NOMO-1 treated with dmso at 0.1 percent for 144 hours (cell line): ENCODE measurements around the gene LPP.

Source experiments
- DNase-seq: peaks from one replicate; lab custom pipeline; 2025; ENCODE audit not compliant: unreplicated experiment; lab: John Stamatoyannopoulos, UW

The LPP gene

DNA sequence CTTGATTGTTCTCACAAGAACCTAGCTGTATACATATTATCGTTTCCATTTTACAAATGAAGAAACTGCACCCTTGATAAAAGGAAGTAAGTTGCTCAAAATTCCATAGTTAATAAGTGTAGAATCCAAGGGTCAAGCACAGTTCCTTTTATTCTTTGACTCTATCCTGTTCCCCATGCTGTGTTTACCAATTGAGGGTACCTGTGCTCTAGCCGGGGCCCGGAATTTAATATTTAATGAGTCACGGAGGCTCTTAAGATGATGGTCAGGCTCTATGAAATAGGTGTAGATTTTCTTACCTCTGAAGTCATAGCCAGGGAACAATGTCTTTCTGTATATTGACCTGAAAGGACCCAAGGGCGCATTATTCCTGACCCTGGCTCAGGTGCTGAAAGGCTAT lies 65.2 kb downstream of the LPP start:
- no peak for DNase-seq

DNA sequence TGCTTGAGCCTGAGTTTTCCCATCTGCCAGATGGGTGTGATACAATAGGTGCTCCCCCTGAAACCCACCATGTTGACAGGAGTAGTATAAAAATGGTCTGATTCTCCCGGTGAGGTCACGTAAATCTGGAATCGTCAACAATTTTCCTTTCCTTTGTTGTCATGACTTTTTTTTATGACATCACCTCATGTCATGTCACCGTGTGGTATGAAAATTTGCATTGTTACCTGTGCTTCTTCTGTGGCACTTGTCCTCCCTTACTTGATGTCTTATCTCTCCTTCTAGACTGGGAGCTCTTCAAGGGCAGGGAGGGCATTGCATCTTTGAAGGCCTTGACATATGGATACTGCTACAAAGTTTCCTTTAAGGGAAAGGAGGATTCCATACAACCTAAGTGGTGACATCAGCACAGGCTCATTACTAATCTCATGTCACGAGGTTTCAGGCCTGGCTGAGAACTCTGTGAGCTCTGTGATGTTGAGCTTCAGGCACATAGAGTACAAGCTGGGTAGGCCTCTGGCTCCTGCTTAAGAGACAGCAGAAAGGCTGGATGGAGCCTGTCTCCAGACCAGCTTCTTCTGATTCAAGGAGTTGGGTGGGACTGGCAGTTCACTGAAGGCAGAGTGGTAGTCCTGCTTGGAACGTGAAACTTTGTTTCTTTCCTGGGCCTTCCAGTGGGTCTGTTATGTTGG lies 66.3 kb downstream of the LPP start:
- no peak for DNase-seq

DNA sequence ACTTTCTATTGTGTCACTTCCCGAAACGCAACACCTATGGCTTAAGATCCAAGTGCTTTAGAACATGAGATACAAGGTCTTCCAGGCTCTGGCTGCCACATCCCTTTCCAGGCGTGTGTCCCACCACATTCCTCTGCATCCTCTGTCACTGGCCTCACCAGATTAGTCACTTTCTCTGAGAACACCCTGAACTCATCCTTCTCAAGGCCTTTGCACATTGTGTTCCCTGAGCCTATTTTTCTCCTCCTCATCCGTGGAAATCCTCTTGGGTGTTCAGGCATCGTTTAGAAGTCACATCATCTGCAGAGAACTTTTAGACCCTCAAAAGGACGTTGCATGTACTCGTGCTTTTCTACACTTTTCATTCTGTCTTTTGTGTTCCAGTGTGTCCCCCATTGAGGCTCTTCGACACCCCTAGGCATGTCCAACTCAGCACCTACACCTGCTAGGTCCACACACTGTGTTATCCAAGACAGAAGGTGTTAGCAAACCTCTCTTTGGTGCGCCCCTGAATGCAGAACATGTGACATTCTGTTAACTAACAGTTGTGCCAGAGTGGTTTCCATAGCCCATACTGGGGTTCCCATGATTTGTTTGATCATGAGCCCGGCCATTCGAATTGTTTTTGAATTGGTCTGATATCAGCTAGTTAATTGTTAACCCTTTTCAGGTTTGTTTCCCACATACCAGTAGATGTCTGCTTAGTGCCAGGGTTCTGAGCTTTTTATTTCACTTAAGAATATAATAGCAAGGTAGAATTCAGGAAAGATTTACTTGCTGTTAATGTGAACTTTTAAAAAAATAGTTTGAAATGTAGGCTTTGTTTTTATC lies 67.2 kb downstream of the LPP start:
- DNase-seq = no peak

DNA sequence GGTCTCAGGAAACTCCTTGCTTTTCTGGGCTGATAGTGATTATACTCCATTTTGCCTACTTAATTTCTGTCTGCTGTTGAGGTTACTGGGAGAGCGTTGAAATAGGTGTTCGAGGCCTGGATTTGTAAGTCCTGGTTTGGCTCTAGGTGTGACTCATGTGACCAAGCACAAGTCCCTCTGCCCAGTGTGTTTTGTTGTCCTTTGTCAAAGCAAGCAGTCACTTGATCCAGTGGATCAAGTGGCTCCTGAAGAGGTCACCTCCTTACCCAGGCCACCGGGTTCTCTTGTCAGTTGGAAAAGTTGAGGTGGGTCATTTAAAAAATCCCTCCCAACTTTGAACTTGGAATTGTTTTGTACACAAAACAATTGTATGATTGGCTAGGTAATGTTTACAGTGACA lies 70.0 kb downstream of the LPP start:
- DNase-seq = no peak

DNA sequence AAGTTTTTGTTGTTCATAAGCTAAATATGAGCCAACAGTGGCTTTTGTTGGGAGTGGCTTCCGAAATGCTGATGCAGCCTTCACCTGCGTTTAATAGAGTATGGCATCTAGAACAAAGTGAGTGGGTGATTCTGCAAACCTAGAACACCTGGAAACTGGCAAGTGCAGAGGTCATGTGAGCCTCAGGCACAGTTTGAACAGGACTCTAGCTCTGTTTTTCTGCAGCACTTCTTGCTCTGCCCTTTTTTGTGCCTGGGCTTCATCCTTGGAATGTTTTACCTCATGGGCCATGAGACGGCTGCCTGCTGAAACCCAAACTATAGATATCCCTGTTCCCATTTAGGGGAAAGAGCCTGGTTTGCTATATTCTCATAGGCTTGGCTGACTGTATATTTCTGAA lies 73.5 kb downstream of the LPP start:
- DNase-seq = no peak

DNA sequence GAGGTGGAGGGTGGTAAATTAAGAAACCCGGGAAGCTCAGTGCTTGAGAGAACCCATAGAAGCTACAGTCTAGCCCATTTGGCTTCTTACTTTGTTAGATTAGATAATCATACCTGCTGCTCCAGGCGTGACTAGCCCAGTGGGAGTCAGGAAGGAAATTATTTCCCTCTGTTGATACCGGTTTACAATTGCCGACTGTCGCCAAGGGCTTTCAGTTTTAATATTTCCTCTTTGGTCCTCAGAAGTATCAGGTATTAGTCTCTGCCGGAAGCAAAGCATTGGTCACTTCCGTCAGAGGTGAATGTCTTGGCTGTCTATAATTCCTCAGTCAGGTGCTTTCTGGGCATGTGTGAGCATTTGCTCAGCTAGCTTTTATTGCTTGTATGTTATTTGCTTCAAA lies 75.2 kb downstream of the LPP start:
- DNase-seq = no peak

DNA sequence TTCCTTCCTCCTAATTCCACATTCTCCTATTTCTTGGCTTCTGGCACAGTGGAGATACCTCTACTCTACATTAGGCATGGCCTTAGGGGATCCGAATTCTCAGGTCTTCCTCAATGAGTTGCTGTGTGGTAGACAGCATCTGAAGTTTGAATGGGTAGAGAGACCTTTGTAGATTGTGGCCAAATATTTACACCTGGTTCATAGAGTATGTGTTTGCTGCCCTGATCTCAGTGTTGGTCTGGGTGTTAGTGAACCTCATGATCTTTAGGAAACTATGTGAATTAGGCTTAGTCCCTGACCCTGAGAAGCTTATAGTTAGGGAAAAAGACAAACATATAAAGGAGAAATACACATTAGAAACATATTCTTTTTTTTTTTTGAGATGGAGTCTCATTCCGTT lies 75.8 kb downstream of the LPP start:
- DNase-seq = no peak

DNA sequence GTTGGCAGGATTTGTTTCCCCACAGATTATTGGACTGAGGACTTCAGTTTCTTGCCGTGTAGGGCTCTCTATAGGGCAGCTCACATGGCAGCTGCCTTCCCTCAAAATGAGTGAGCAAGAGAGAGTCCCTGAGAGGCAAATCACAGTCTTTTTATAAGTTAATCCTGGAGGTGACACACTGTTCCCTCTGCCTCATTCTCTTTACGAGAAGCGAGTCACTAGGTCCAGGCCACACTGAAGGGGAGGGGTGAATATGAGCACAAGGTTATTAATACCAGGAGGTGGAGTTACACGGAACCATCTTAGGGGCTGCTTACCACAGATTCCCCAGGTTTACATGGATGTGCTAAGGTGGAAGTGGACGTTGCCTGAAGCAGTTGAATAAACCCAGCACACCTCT lies 77.0 kb downstream of the LPP start:
- no peak for DNase-seq

DNA sequence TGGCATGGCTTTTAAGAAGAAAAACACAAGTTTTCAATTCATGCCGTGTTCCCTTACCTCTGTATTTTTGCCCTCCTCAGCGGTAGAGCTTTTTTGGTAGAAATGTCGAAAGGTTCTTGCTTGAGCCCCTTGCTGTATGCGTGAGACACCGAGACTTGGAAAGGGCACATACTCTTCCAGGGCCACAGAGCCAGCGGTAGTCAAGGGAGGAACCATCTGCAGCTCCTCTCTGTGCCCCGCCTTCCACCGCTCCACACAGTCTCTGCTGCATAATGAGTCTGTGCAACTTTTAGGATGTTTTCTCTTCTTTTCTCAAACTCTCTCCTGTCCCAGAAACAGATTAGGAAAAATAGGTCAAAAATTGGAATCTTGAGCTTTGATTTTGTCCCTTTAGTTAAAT lies 77.5 kb downstream of the LPP start:
- no peak for DNase-seq

DNA sequence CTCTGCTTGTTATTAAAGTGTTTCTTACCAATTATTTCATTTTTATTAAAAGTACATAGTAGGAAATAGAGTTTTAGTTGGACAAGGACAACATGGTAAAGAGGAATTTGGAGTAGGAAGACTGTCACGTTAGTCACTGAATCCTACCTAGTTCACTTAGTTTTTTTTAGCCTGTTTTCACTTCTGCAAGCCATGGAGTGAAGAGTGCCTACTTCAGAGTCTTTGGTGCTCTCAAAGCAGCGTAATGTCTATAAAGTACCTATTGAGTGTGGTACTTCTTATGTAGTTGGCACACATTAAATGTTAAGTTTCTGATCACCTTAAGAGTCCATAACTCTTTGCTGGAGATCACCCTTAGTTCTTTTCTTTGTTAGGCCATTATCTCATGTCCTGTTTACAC lies 78.7 kb downstream of the LPP start:
- DNase-seq = no peak

DNA sequence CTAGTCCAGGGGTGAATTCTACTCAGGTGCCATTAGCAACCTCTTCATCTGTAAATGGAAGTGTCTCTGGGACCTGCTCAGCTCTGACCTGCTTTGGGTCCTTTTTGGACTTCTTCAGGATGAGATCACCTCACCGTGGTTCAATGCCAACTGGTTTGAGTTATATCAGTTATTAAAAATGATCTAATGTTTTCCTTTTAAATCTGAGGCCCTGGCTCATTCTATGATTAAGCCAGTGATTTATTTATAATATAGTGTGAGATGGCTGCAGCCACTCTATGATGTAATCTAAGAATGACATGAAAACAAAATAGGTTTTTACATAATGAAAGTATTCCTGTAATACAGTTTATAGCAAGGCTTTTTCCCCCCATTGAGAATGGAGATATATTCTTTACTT lies 79.4 kb downstream of the LPP start:
- no peak for DNase-seq

DNA sequence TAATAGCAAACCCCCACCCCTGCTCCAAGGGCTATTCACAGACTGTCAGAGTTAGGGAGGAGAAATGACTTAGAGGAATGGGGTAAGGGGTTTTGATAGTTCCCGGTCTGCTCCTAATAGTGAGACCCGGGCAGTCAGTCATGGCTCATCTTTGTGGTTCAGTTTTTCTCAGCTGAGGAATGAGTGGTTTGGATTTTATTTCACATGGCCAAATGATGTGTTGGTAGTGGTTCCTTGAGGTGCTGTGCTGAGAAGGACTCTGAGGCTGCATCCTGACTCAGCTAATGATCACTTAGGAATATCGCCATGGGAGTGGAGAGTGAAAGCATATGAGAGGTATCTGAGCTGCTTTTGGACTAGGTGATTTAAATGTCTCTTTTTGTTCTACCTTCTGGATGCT lies 80.2 kb downstream of the LPP start:
- no peak for DNase-seq

DNA sequence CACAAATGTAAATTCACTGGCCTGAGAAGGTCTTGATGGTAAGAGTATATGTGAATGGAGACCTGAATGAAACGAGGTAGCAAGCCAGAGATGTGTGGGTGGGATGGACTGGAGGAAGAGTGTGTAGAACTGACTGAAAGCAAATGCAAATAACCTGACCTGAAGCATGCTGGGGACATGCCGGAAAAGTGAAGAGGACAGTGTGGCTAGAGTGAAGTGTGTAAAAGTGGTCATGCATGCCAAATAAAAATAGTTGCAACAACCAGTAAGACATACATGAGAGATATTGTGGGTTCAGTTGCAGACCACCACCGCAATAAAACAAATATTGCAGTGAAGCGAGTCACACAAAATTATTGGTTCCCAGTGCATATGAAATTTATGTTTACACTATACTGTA lies 82.3 kb downstream of the LPP start:
- DNase-seq = no peak

DNA sequence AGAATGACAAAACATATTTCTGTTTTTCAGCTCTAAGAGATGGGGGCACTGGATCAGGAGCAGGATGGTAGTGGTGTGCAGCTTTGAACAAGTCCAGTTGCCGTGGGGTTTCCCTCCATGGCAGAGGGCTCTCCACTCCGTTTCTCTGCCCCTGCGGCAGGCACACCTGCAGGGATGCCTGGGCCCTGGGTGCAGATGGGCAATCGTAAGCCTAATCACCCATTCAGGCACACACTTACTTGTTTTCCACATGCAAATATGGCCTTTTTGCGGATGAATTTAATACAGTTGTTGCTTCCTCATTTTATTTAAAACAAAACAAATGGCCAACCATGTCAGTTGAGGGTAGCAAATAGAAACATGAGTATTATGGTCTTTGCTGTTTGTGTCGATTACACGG lies 85.1 kb downstream of the LPP start:
- DNase-seq = no peak

DNA sequence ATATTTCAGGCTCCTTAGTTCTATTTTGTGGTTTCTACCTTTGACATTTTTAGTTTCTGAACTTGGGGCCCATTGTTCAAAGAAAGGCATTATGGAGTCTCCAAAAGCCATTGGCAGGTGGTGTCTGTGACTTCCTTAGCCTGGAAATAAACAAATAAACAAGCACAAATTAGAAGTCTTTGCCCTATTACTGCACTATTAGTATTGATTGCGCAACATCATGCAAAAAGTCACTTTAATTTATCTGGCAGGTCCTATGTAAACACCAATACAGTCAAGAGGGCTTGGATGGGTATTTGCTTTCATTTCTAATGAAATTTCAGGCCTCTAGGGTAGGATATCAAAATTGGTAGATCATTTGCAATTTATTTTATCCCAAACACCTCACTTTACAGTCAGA lies 85.6 kb downstream of the LPP start:
- DNase-seq = no peak

DNA sequence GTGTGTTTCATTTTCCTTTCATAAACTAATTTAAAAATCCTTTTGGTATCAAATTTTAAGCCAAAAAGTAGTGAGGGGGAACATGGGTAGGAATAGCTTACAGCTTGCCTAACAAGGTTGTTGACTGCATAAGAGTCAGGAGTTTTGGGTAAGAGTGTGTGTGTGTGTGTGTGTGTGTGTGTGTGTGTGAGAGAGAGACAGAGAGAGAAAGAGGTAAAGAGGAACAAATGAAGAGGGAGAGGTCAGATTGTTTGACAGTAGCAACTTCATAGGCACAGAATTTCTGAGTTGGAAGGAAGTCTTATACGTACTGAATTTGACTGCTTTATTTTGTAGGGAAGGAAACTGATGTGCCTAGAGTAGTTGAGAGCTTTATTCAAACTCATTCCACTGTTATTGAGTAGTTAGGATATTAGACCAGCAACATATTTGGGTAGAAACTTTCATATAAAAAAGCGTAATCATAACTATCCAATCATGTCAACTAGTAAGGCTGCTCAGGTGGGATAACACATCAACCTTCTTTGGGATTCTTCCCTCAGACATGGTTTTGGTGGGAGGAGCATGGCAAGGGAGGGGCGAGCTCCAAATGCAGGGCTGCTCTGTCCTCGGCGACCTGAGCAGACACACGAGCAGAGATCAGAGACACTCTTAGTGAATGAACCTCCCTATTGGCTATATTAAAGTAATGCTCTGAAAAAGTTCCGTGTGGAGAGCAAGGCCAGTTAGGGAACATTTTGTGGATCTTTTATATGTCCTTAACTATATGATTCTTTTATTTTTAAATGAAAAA lies 86.4 kb downstream of the LPP start:
- DNase-seq = no peak

DNA sequence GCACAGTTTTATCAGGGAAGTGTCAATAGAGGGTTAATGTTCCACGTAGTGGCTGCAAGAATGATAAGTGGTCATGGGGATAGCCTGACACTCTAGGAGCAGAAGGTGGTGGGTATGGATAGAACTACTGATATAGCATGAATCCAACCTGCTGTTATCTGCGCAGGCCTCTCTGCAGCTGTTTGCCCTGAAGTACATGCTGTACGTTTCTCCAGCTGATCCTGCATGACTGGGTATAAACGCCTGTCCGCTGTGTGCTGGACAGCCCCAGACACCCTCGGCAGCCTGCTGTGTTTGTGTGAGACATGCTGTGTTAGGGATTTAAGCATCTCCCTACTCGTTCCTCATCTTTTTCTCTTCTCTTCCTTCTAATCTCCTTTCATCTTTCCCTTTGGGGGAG lies 87.1 kb downstream of the LPP start:
- DNase-seq = no peak

DNA sequence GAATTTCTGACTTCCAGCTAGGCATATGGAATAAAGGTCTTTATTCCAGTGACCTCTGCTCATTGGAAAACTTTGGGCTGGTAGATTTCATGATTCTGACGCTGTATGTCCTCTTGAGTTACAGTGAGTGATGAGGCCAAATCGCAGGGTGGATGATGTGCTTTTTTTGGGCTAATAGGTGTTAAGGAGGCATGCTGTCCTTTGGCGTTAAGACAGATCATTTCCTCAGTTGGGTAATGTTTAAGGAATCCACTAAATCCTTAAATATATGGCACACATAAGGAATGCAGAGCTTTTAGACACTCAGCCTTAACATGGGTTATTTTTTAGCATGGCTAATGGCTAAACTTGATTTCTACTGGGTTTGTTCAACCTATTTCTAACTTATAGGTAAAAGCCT lies 87.9 kb downstream of the LPP start:
- no peak for DNase-seq

DNA sequence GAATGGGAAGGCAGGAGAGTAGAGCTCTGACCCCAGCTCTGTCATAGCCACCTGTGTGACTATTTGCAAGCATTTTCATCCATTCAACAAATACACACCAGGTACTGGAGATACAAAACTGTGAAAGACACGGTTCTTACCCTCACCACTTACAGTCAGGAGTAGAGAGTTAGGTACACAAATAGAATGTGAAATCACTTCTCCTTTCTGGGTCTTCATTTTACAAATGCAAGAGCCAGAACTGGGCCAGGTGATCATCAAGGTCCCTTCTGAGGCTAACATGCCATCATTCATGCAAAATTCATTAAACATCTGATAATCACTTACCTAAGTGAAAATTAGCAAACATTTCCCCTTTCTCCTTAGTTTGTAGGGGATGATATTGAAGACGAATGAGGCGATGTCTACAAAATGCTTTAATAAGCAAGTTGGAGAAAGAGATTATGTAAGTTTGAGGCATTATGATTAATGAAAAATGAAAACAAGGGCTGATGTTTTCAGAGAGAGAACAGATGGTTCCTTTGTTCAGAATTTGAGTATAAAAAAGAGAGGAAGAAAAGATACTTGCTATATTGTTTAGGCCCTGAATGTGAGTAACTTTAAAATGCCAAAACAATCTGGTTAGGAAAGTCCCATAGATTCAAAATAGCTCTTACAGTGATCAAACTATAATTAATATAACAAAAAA lies 88.6 kb downstream of the LPP start:
- DNase-seq = no peak

DNA sequence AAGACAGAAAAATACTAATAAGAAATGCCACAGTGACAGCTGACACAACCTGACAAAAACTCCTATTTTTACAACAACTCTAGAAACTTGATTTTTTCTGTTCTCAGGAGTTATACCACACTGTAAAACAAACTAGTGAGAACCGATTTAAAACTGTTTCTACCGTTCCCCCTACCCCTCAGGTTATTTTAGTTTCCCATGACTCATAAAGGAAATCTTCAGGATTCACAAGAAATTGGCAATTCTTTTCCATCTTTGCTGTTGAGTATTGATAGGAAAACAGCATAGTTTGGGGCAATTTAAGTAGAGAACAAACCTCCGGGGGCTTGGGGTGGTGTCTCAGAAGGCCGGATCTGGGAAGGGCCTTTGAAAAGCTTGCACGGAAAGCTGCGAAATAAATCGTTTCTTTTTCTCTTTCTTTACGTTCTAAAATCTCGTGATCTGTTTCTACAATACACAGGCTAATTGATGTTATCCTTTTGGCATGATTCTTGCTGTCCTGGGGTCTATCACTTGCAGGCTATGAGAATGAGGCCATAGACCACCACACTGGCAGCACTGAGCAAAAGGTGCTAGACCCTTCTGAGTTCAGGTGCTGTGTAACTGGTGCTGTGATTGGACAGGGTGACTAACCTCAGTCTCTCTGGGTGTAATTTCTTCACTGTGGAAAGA lies 89.3 kb downstream of the LPP start:
- DNase-seq = no peak

DNA sequence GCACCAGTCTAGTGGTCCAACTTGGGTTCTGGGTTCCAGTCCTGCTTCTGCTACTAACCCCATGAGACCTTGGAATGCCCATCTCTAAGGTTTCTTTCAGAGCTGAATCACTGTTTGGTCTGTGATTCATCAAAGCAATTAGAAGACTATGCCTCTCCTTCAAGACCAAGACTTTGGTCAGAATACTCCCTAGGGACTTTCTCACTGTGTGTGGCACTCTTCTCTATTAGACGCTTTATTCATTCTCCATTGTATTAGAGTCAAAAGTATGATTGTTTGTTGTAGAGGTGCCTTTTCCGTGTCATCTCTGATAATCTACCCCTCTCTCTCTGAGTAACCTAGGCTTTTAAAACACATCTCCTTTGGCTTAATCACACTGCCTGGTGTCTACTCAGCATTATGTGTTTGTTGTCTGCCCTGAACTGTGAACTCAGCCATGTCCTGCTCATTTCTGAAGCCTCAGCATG lies 90.5 kb downstream of the LPP start:
- no peak for DNase-seq
